Stimulated activated CD4-positive, alpha-beta T cell treated with anti-CD3 and anti-CD28 coated beads, Interleukin-12 subunit alpha, Interleukin-12 subunit beta, amount 100 ng/mL, for 4 hours (primary cell): ENCODE measurements around the gene E2F3.
"Not testable (repeated sequence)": the region's sequence is repeated elsewhere in the genome, so short reads cannot be mapped to it uniquely, and the experiment has no call there.

ENCODE experiments used
- DNase-seq: peaks from one replicate; pipeline ENCODE4 v3.0.0-alpha.2; 2020

Gene E2F3

GRCh38 chr6:20434766-20435165 lies 33.1 kb downstream of the E2F3 start:
- no peak for DNase-seq

GRCh38 chr6:20436719-20437118 lies 35.0 kb downstream of the E2F3 start:
- DNase-seq, result no peak

- no peak for DNase-seq
These were observed 36.0 kb downstream of the E2F3 start for GRCh38 chr6:20437639-20438038.

GRCh38 chr6:20438462-20439070 lies 36.9 kb downstream of the E2F3 start:
- no peak for DNase-seq

GRCh38 chr6:20439558-20439957 lies 37.9 kb downstream of the E2F3 start:
- DNase-seq, result no peak

GRCh38 chr6:20440296-20440695 lies 38.6 kb downstream of the E2F3 start:
- no peak for DNase-seq

- DNase-seq, result no peak
These were observed 39.6 kb downstream of the E2F3 start for GRCh38 chr6:20441236-20441635.

GRCh38 chr6:20441921-20442320 lies 40.2 kb downstream of the E2F3 start:
- DNase-seq, result no peak

- DNase-seq, result no peak
These were observed 43.1 kb downstream of the E2F3 start for GRCh38 chr6:20444786-20445271.

GRCh38 chr6:20447157-20447556 lies 45.5 kb downstream of the E2F3 start:
- DNase-seq, result no peak

GRCh38 chr6:20447581-20448132 lies 46.0 kb downstream of the E2F3 start:
- no peak for DNase-seq

GRCh38 chr6:20448828-20449227 lies 47.1 kb downstream of the E2F3 start:
- DNase-seq, result no peak

GRCh38 chr6:20454204-20454824 lies 52.6 kb downstream of the E2F3 start:
- no peak for DNase-seq

GRCh38 chr6:20455251-20455940 lies 53.7 kb downstream of the E2F3 start:
- no peak for DNase-seq

GRCh38 chr6:20458027-20458894 lies 56.6 kb downstream of the E2F3 start:
- DNase-seq, result no peak

- DNase-seq, result no peak
These were observed 58.0 kb downstream of the E2F3 start for GRCh38 chr6:20459682-20460081.

- no peak for DNase-seq
These were observed 59.9 kb downstream of the E2F3 start for GRCh38 chr6:20461576-20461975.

- no peak for DNase-seq
These were observed 61.7 kb downstream of the E2F3 start for GRCh38 chr6:20463396-20463795.

GRCh38 chr6:20464041-20464440 lies 62.4 kb downstream of the E2F3 start:
- no peak for DNase-seq

- no peak for DNase-seq
These were observed 63.2 kb downstream of the E2F3 start for GRCh38 chr6:20464847-20465246.

- DNase-seq, result not testable (repeated sequence)
These were observed 63.9 kb downstream of the E2F3 start for GRCh38 chr6:20465616-20466015.

GRCh38 chr6:20467437-20467836 lies 65.8 kb downstream of the E2F3 start:
- DNase-seq, result no peak

GRCh38 chr6:20468209-20468608 lies 66.5 kb downstream of the E2F3 start:
- DNase-seq, result no peak
